H1 (cell line): Measurements from ENCODE around the gene CPA3. TPM values are rescaled to one million over a fixed set of nuclear protein-coding genes. Genes with fewer than 3 reads are reported as not detected.

ENCODE experiments used
- CTCF ChIA-PET: fragments of 300-600 bp; sonication (Branson Sonifier 250); formaldehyde crosslinking; loops from one replicate; lab custom pipeline; 2021; ENCODE audit not compliant: partially characterized antibody; lab: Charles Lee
- POLR2A ChIA-PET: fragments of 300-600 bp; sonication (Branson Sonifier 250); formaldehyde crosslinking; loops from one replicate; lab custom pipeline; 2021; ENCODE audit warnings: inconsistent platforms; ENCODE audit not compliant: partially characterized antibody; lab: Charles Lee
- DNase-seq, 2 experiments: peaks; one replicate each; pipeline versions ENCODE4 v3.0.0 to v3.0.0-alpha.2; 2010 to 2022; ENCODE audit warnings: low spot score in 2 of 2, low read depth in 1 of 2, mixed read lengths in 1 of 2
- FAIRE-seq: peaks from 2 replicates; lab custom pipeline; 2011; peaks lifted over from hg19 to GRCh38; lab: Jason Lieb, UNC
- H2AFZ ChIP-seq: 2 replicates; pipeline ENCODE4 v1.8.1; 2012; ENCODE audit warnings: low read length, inconsistent platforms
- H2AK5ac ChIP-seq: 2 replicates; pipeline ENCODE4 v1.6.1; 2013; ENCODE audit warnings: low read depth, low read length
- H2BK120ac ChIP-seq: replicated peaks from 2 replicates; pipeline ENCODE3; 2013; ENCODE audit warnings: low read depth, low read length, inconsistent platforms
- H2BK12ac ChIP-seq: 2 replicates; pipeline ENCODE4 v1.6.1; 2013; ENCODE audit warnings: low read depth, low read length
- H2BK15ac ChIP-seq: 2 replicates; pipeline ENCODE4 v1.6.1; 2013; ENCODE audit warnings: low read length
- H2BK20ac ChIP-seq: 2 replicates; pipeline ENCODE4 v1.6.1; 2013; ENCODE audit warnings: low read length
- H2BK5ac ChIP-seq: 2 replicates; pipeline ENCODE4 v1.6.1; 2013; ENCODE audit warnings: low read depth, low read length
- H3K14ac ChIP-seq: 2 replicates; pipeline ENCODE4 v1.6.1; 2013; ENCODE audit warnings: inconsistent platforms; ENCODE audit not compliant: insufficient read length
- H3K18ac ChIP-seq: 2 replicates; pipeline ENCODE4 v1.6.1; 2013; ENCODE audit warnings: low read length; ENCODE audit errors: extremely low read depth
- H3K23ac ChIP-seq: 2 replicates; pipeline ENCODE4 v1.6.1; 2013; ENCODE audit warnings: inconsistent platforms; ENCODE audit not compliant: insufficient read length
- H3K23me2 ChIP-seq: 2 replicates; pipeline ENCODE4 v1.6.1; 2013; ENCODE audit warnings: low read depth, low read length
- H3K27ac ChIP-seq: 2 replicates; pipeline ENCODE4 v1.6.1; 2011; ENCODE audit warnings: low read depth, low read length, inconsistent platforms
- H3K27me3 ChIP-seq, 4 experiments: replicated peaks in 1 of 4; 1 replicate in 1 of 4; 2 replicates in 3 of 4; pipeline versions ENCODE4 v1.6.1 to v1.8.1; 2011 to 2013; ENCODE audit warnings: low read length in 3 of 4, mild to moderate bottlenecking in 3 of 4, inconsistent platforms in 2 of 4, mixed read lengths in 2 of 4, moderate library complexity in 1 of 4; ENCODE audit not compliant: control insufficient read depth in 3 of 4, insufficient read depth in 3 of 4; ENCODE audit errors: extremely low read depth in 1 of 4
- H3K36me3 ChIP-seq, 4 experiments: 2 replicates each; pipeline versions ENCODE4 v1.6.1 to v1.8.1; 2011 to 2013; ENCODE audit warnings: mild to moderate bottlenecking in 4 of 4, low read length in 3 of 4, moderate library complexity in 2 of 4, control low read depth in 1 of 4, inconsistent platforms in 1 of 4; ENCODE audit not compliant: insufficient read depth in 4 of 4, control insufficient read depth in 2 of 4
- H3K4ac ChIP-seq: replicated peaks from 2 replicates; pipeline ENCODE3; 2013; ENCODE audit warnings: low read length, low read depth, mixed read lengths, inconsistent platforms; ENCODE audit not compliant: insufficient read length
- H3K4me1 ChIP-seq, 4 experiments: replicated peaks in 1 of 4; 1 replicate in 1 of 4; 2 replicates in 3 of 4; pipeline versions ENCODE4 v1.6.1 to v1.8.1; 2011 to 2013; ENCODE audit warnings: low read length in 3 of 4, inconsistent platforms in 2 of 4, mixed read lengths in 1 of 4; ENCODE audit not compliant: insufficient read depth in 4 of 4, control insufficient read depth in 3 of 4
- H3K4me2 ChIP-seq, 2 experiments: 2 replicates each; pipeline versions ENCODE4 v1.6.1 to v1.8.1; 2011 to 2013; ENCODE audit warnings: low read depth in 2 of 2, low read length in 2 of 2, control low read depth in 1 of 2, inconsistent platforms in 1 of 2, mild to moderate bottlenecking in 1 of 2; ENCODE audit not compliant: insufficient read depth in 1 of 2
- H3K4me3 ChIP-seq, 4 experiments: fragments of 200-600, 300-600 bp in 1 of 4; sonication (generic), shearing (Covaris generic), sonication (Bioruptor Twin) in 1 of 4; 2 replicates each; pipeline versions ENCODE4 v1.5.1 to v1.8.1; 2011 to 2016; ENCODE audit warnings: low read length in 4 of 4, low read depth in 3 of 4, control low read depth in 2 of 4, inconsistent platforms in 2 of 4, mild to moderate bottlenecking in 2 of 4, mixed read lengths in 1 of 4, moderate library complexity in 1 of 4; ENCODE audit not compliant: insufficient read depth in 2 of 4; ENCODE audit errors: extremely low read depth in 1 of 4
- H3K56ac ChIP-seq: replicated peaks from 2 replicates; pipeline ENCODE3; 2013; ENCODE audit warnings: low read depth, mild to moderate bottlenecking, mixed read lengths, low read length, inconsistent platforms; ENCODE audit not compliant: insufficient read length
- H3K79me1 ChIP-seq: 2 replicates; pipeline ENCODE4 v1.6.1; 2013; ENCODE audit warnings: low read depth, low read length, control low read depth
- H3K79me2 ChIP-seq, 2 experiments: 2 replicates each; pipeline versions ENCODE4 v1.6.1 to v1.8.1; 2012 to 2013; ENCODE audit warnings: low read length in 2 of 2, mild to moderate bottlenecking in 2 of 2, inconsistent platforms in 1 of 2; ENCODE audit not compliant: insufficient read depth in 2 of 2, control insufficient read depth in 1 of 2
- H3K9ac ChIP-seq, 4 experiments: replicated peaks in 1 of 4; 1 replicate in 1 of 4; 2 replicates in 3 of 4; pipeline versions ENCODE4 v1.6.1 to v1.8.1; 2011 to 2013; ENCODE audit warnings: low read depth in 3 of 4, low read length in 3 of 4, control low read depth in 2 of 4, mild to moderate bottlenecking in 2 of 4, moderate library complexity in 2 of 4, inconsistent platforms in 1 of 4; ENCODE audit errors: extremely low read depth in 1 of 4
- H3K9me3 ChIP-seq, 2 experiments: 2 replicates each; pipeline versions ENCODE4 v1.6.1 to v1.8.1; 2012 to 2013; ENCODE audit warnings: mild to moderate bottlenecking in 2 of 2, moderate library complexity in 2 of 2, control low read depth in 1 of 2, inconsistent platforms in 1 of 2, low read depth in 1 of 2, low read length in 1 of 2, mixed read lengths in 1 of 2; ENCODE audit not compliant: insufficient read depth in 2 of 2
- H4K20me1 ChIP-seq, 2 experiments: replicated peaks in 1 of 2; 2 replicates each; pipeline versions ENCODE3 to v1.8.1; 2011 to 2013; ENCODE audit warnings: inconsistent platforms in 2 of 2, low read length in 2 of 2, mild to moderate bottlenecking in 1 of 2; ENCODE audit not compliant: insufficient read depth in 2 of 2, control insufficient read depth in 1 of 2
- H4K5ac ChIP-seq: 2 replicates; pipeline ENCODE4 v1.6.1; 2013; ENCODE audit warnings: low read length, low read depth, mixed read lengths, inconsistent platforms; ENCODE audit not compliant: insufficient read length
- H4K8ac ChIP-seq: 2 replicates; pipeline ENCODE4 v1.8.0; 2013; ENCODE audit warnings: mild to moderate bottlenecking, moderate library complexity, low read length, inconsistent platforms; ENCODE audit not compliant: insufficient read depth; ENCODE audit errors: extremely low read depth
- H4K91ac ChIP-seq: replicated peaks from 2 replicates; pipeline ENCODE3; 2013; ENCODE audit warnings: low read length, mixed read lengths, inconsistent platforms; ENCODE audit not compliant: insufficient read length
- ATF3 ChIP-seq: IDR thresholded peaks from 2 replicates; pipeline ENCODE4 v1.6.1; 2011; ENCODE audit warnings: low read depth, mild to moderate bottlenecking, low read length; ENCODE audit not compliant: insufficient read depth
- BCL11A ChIP-seq, 2 experiments: IDR thresholded peaks; one replicate each; pipeline ENCODE4 v1.6.1; 2011; ENCODE audit warnings: low read depth in 2 of 2, low read length in 2 of 2, mild to moderate bottlenecking in 2 of 2
- CTCF ChIP-seq, 3 experiments: IDR thresholded peaks; 1 replicate in 2 of 3; 2 replicates in 1 of 3; pipeline versions ENCODE4 v1.5.1 to v1.6.1; 2011; ENCODE audit warnings: low read length in 3 of 3, mild to moderate bottlenecking in 3 of 3, inconsistent platforms in 2 of 3, low read depth in 1 of 3, moderate library complexity in 1 of 3; ENCODE audit not compliant: insufficient read depth in 1 of 3; ENCODE audit errors: control extremely low read depth in 1 of 3
- EGR1 ChIP-seq: IDR thresholded peaks from 2 replicates; pipeline ENCODE4 v1.6.1; 2011; ENCODE audit warnings: low read depth, low read length, borderline replicate concordance
- FOSL1 ChIP-seq: IDR thresholded peaks from 2 replicates; pipeline ENCODE4 v1.6.1; 2011; ENCODE audit warnings: mild to moderate bottlenecking, low read depth, low read length, moderate library complexity; ENCODE audit not compliant: insufficient read depth
- KDM5A ChIP-seq: fragments of 200-600 bp; IDR thresholded peaks from 2 replicates; pipeline ENCODE4 v1.7.1; 2012; ENCODE audit warnings: mild to moderate bottlenecking, low read length, inconsistent platforms, mixed read lengths
- PHF8 ChIP-seq: fragments of 200-600 bp; sonication (generic); conservative IDR thresholded peaks from 2 replicates; pipeline ENCODE4 v1.7.1; 2012; ENCODE audit warnings: low read depth, mild to moderate bottlenecking, inconsistent platforms, low read length, moderate library complexity
- POLR2A ChIP-seq, 2 experiments: IDR thresholded peaks; 1 replicate in 1 of 2; 2 replicates in 1 of 2; pipeline ENCODE4 v1.6.1; 2011; ENCODE audit warnings: low read depth in 2 of 2, low read length in 2 of 2, mild to moderate bottlenecking in 2 of 2; ENCODE audit errors: control extremely low read depth in 1 of 2
- SP2 ChIP-seq: IDR thresholded peaks from 2 replicates; pipeline ENCODE4 v1.6.1; 2012; ENCODE audit warnings: mild to moderate bottlenecking, low read length, inconsistent platforms
- SP4 ChIP-seq: IDR thresholded peaks from 2 replicates; pipeline ENCODE4 v1.6.1; 2012; ENCODE audit warnings: low read length, inconsistent platforms
- TEAD4 ChIP-seq: IDR thresholded peaks from 2 replicates; pipeline ENCODE4 v1.6.1; 2012; ENCODE audit warnings: low read depth, low read length, inconsistent platforms, mixed read lengths
- WGBS, 2 experiments: shearing (Covaris generic) in 1 of 2; methylation state at CpG; one replicate each; pipeline versions ENCODE4 v1.1.6 to v1.1.7; 2013 to 2015; ENCODE audit warnings: low lambda C conversion rate in 2 of 2, mixed read lengths in 2 of 2, inconsistent platforms in 1 of 2, low coverage in 1 of 2, missing lambda C conversion rate in 1 of 2; ENCODE audit not compliant: insufficient replicate concordance in 2 of 2, insufficient coverage in 1 of 2, insufficient read length in 1 of 2; ENCODE audit errors: extremely low coverage in 1 of 2, missing lambda C conversion rate in 1 of 2; 5-methylcytosine and 5-hydroxymethylcytosine counted together
- polyA plus RNA-seq, 7 experiments: library from polyadenylated mRNA; depleted of rRNA in 3 of 7; stranded (reverse) in 5 of 7; unstranded in 2 of 7; fragments of >200 nt in 5 of 7; fragments of 200-250 nt in 2 of 7; gene quantifications; 1 replicate in 5 of 7; 2 replicates in 1 of 7; 4 replicates in 1 of 7; pipeline versions ENCODE4 v1.2.1 to v1.2.3, GENCODE V29; 2011 to 2013; ENCODE audit warnings: missing spikeins in 2 of 7, mixed read lengths in 2 of 7
- total RNA-seq: library from RNA; stranded (reverse); fragmentation: NEBNext Ultra II Directional; extraction: Animal tissue kit (Norgen Biotek cat#: 25700); gene quantifications from 2 replicates; pipeline ENCODE4 v1.2.1, GENCODE V29; 2021

Gene CPA3
- total and polyA plus RNA-seq, 2 of the 8 experiments (the other 6 are each of a cell fraction or from before 2014, with no cell fraction given) = not detected

GRCh38 chr3:148815316-148816110 is 49.6 kb upstream of the CPA3 start:
- FAIRE-seq (no peak), DNase-seq (no peak)
- no peaks in the 10 kb centered on the region; a peak in 1 of 7 replicates for H3K27me3 ChIP-seq
- no peak overlapping the region for H4K91ac ChIP-seq
- no peak overlapping the region for H2BK20ac ChIP-seq
- WGBS, 2 experiments = 87% methylated on average over 11 of the region's 11 CpGs; no CpG with 5 or more reads in 1 of the 2 experiments
- H3K9ac ChIP-seq = no peak overlapping the region
- no peak overlapping the region for H3K18ac ChIP-seq
- no peaks in the 10 kb centered on the region for H3K79me2 ChIP-seq
- H3K4ac ChIP-seq = no peak overlapping the region
- H4K5ac ChIP-seq = no peak overlapping the region
- H3K14ac ChIP-seq = no peak overlapping the region
- H2BK15ac ChIP-seq = no peak overlapping the region
- no peaks in the 10 kb centered on the region for H3K23me2 ChIP-seq
- H2AK5ac ChIP-seq = no peak overlapping the region
- no peak overlapping the region for H3K4me2 ChIP-seq
- no peak overlapping the region for H3K23ac ChIP-seq
- ChIA-PET POLR2A (no interaction called here), CTCF (no interaction called here)
- H2AFZ ChIP-seq = no peak overlapping the region
- no peaks in the 10 kb centered on the region for H4K20me1 ChIP-seq
- no peaks in the 10 kb centered on the region for H3K79me1 ChIP-seq
- H2BK120ac ChIP-seq = no peak overlapping the region
- no peak overlapping the region for H2BK12ac ChIP-seq
- H3K36me3 ChIP-seq = no peaks in the 10 kb centered on the region
- H3K9me3 ChIP-seq = no peaks in the 10 kb centered on the region
- no peak overlapping the region for H3K27ac ChIP-seq
- H3K4me1 ChIP-seq = no peaks in the 10 kb centered on the region; a peak in 1 of 7 replicates
- H2BK5ac ChIP-seq = no peak overlapping the region
- no peak overlapping the region for H4K8ac ChIP-seq
- H3K56ac ChIP-seq = no peak overlapping the region
- H3K4me3 ChIP-seq = no peak overlapping the region
- no peak for TF ChIP-seq SP4
- TF ChIP-seq CTCF (IDR thresholded peaks at IDR 0.05; ENCODE audit: control extremely low read depth in 1 of 3, insufficient read depth in 1 of 3, low read depth in 1 of 3, low read length in 3 of 3) = no peak
- no peak for TF ChIP-seq ATF3
- no peak for TF ChIP-seq KDM5A
- TF ChIP-seq BCL11A (IDR thresholded peaks at IDR 0.05; ENCODE audit: low read depth in 2 of 2, low read length in 2 of 2) = no peak
- no peak for TF ChIP-seq EGR1
- no peak for TF ChIP-seq PHF8
- no peak for TF ChIP-seq SP2
- no peak for TF ChIP-seq TEAD4
- TF ChIP-seq POLR2A (IDR thresholded peaks at IDR 0.05; ENCODE audit: control extremely low read depth in 1 of 2, low read depth in 2 of 2, low read length in 2 of 2) = no peak
- no peak for TF ChIP-seq FOSL1
